ENCODE data around the gene USP9X. TPM values are rescaled to one million over a fixed set of nuclear protein-coding genes. Genes with fewer than 3 reads are reported as not detected.
"Not testable (repeated sequence)": the region's sequence is repeated elsewhere in the genome, so short reads cannot be mapped to it uniquely, and the experiment has no call there.

Gene USP9X
- total RNA-seq, 1 experiment from 2014 or later, result 82.9 TPM

GRCh38 chrX:41128955-41129354 is 43.7 kb downstream of the USP9X start:
- no peak for DNase-seq (ENCODE audit: low read depth)

- no peak for DNase-seq (ENCODE audit: low read depth)
Observed at GRCh38 chrX:41131766-41132165, 46.5 kb downstream of the USP9X start.

- DNase-seq (ENCODE audit: low read depth), result no peak
Observed at GRCh38 chrX:41133551-41133950, 48.3 kb downstream of the USP9X start.

- DNase-seq (ENCODE audit: low read depth), result peak; percentile 13
Observed at GRCh38 chrX:41137589-41137988, 52.3 kb downstream of the USP9X start.

- DNase-seq (ENCODE audit: low read depth), result no peak
Observed at GRCh38 chrX:41142130-41142910, 57.1 kb downstream of the USP9X start.

GRCh38 chrX:41144873-41145272 is 59.6 kb downstream of the USP9X start:
- DNase-seq (ENCODE audit: low read depth), result no peak

GRCh38 chrX:41145920-41146608 is 60.8 kb downstream of the USP9X start:
- DNase-seq (ENCODE audit: low read depth), result peak; percentile 86

- DNase-seq (ENCODE audit: low read depth), result peak; percentile 80
Observed at GRCh38 chrX:41148553-41148952, 63.3 kb downstream of the USP9X start.

- DNase-seq (ENCODE audit: low read depth), result no peak
Observed at GRCh38 chrX:41150043-41150442, 64.8 kb downstream of the USP9X start.

GRCh38 chrX:41151726-41152125 is 66.5 kb downstream of the USP9X start:
- not testable (repeated sequence) for DNase-seq (ENCODE audit: low read depth)

- no peak for DNase-seq (ENCODE audit: low read depth)
Observed at GRCh38 chrX:41152221-41152620, 67.0 kb downstream of the USP9X start.

GRCh38 chrX:41153448-41153847 is 68.2 kb downstream of the USP9X start:
- DNase-seq (ENCODE audit: low read depth), result no peak

- no peak for DNase-seq (ENCODE audit: low read depth)
Observed at GRCh38 chrX:41153957-41154356, 68.7 kb downstream of the USP9X start.

- DNase-seq (ENCODE audit: low read depth), result no peak
Observed at GRCh38 chrX:41164449-41164848, 79.2 kb downstream of the USP9X start.

GRCh38 chrX:41167888-41168287 is 82.6 kb downstream of the USP9X start:
- no peak for DNase-seq (ENCODE audit: low read depth)

GRCh38 chrX:41176263-41176662 is 91.0 kb downstream of the USP9X start:
- no peak for DNase-seq (ENCODE audit: low read depth)

- no peak for DNase-seq (ENCODE audit: low read depth)
Observed at GRCh38 chrX:41177297-41177696, 92.1 kb downstream of the USP9X start.

- DNase-seq (ENCODE audit: low read depth), result no peak
Observed at GRCh38 chrX:41178201-41178600, 93.0 kb downstream of the USP9X start.

GRCh38 chrX:41180194-41180908 is 95.1 kb downstream of the USP9X start:
- peak; percentile 56 for DNase-seq (ENCODE audit: low read depth)

GRCh38 chrX:41184312-41184711 is 99.1 kb downstream of the USP9X start:
- DNase-seq (ENCODE audit: low read depth), result no peak

- DNase-seq (ENCODE audit: low read depth), result not testable (repeated sequence)
Observed at GRCh38 chrX:41186946-41187345, 101.7 kb downstream of the USP9X start.

GRCh38 chrX:41189156-41189555 is 103.9 kb downstream of the USP9X start:
- DNase-seq (ENCODE audit: low read depth), result no peak

- DNase-seq (ENCODE audit: low read depth), result no peak
Observed at GRCh38 chrX:41192880-41193279, 107.6 kb downstream of the USP9X start.
